Cardiac fibroblast (primary cell): ENCODE data around the gene SCAF4.

Experiments
- DNase-seq, 2 donors: peaks; one replicate each; pipeline versions ENCODE4 v3.0.0 to v3.0.0-alpha.2; 2010; ENCODE audit warnings: low read depth in 2 of 2
- H3K4me3 ChIP-seq, 2 donors: replicated peaks in 1 of 2; 1 replicate in 1 of 2; 2 replicates in 1 of 2; pipeline ENCODE4 v1.5.1; 2011; ENCODE audit warnings: low read depth in 2 of 2, low read length in 2 of 2, mild to moderate bottlenecking in 2 of 2, moderate library complexity in 1 of 2
- TF ChIP-seq, protein P1 (sequence below): IDR thresholded peaks from one replicate; pipeline ENCODE4 v1.5.1; 2011; ENCODE audit warnings: low read depth, mild to moderate bottlenecking, low read length, inconsistent platforms

Gene SCAF4

DNA sequence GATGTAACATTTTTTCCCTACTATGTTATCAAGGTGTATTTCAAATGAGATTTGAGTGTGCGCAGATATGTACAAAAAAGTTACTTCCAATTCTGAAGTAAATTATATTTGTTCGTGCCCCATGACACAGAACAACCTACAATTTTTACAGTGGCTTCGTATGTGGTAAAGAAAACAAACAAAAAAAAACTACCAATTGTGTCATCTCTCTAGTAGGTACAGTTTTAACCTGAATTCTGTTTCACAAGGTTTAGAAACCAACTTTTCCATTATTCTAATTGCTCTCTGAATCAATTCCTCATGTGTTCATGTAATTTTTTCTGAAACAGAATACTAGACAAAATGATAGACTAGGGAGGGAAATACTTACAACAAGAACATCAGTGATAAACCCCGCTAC, 7.4 kb downstream of the SCAF4 start:
- H3K4me3 ChIP-seq: no peak overlapping the region
- TF ChIP-seq, protein P1, sequence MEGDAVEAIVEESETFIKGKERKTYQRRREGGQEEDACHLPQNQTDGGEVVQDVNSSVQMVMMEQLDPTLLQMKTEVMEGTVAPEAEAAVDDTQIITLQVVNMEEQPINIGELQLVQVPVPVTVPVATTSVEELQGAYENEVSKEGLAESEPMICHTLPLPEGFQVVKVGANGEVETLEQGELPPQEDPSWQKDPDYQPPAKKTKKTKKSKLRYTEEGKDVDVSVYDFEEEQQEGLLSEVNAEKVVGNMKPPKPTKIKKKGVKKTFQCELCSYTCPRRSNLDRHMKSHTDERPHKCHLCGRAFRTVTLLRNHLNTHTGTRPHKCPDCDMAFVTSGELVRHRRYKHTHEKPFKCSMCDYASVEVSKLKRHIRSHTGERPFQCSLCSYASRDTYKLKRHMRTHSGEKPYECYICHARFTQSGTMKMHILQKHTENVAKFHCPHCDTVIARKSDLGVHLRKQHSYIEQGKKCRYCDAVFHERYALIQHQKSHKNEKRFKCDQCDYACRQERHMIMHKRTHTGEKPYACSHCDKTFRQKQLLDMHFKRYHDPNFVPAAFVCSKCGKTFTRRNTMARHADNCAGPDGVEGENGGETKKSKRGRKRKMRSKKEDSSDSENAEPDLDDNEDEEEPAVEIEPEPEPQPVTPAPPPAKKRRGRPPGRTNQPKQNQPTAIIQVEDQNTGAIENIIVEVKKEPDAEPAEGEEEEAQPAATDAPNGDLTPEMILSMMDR: no peak
- DNase-seq: no peak

DNA sequence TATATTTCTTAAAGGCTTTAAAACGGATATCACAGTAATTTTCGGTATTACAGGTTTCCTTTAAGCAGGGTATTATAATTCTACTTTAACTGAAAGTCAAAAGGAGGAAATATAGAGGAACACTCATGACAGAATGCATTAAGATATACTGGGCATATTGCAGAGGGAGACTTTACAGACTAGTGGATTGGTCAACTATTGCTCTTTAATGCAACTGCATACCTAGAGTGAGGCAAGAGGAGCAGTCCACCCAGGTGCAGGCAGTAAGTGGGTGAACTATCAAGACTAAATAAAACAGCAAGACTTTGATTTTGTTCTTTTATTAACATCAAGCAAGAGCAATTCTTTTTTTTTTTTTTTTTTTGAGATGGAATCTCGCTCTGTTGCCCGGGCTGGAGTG, 10.5 kb downstream of the SCAF4 start:
- no peak overlapping the region for H3K4me3 ChIP-seq
- TF ChIP-seq, protein P1: no peak
- DNase-seq: no peak

DNA sequence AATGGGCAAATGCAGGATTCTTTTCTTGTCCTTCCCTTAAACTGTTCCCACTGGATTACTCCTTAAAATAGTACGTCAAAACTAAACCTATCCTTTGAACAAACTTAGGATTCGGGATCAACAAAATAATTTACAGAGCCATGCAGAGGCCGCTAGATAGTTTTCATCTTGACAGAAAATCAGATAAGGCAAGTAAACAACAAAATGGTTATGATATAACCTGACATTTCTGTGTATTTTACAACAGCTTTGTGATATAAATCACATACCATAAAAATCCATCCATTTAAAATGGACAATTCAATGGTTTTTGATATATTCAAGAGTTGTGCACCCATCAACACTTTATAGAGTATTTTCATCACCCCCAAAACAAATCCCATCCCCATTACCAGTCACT, 11.2 kb downstream of the SCAF4 start:
- no peak overlapping the region for H3K4me3 ChIP-seq
- DNase-seq: no peak
- TF ChIP-seq, protein P1: no peak

DNA sequence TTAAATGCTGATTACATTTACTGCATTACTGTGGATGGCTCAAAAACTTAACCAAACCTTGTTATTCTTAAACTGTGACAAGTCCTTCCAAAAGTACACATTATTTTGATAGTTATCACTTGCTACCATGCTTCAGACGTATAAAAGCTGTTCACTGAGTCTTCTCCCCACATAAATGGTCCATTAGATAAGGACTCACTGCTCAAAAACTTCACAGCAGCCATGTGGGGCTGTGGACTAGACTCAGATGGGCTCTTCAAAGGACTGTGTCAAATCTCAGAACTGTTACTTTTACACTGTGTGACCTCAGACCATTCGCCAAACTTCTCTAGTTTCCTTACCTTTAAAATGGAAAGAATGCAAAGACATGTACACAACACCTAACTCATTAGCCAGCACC, 11.6 kb downstream of the SCAF4 start:
- TF ChIP-seq, protein P1: no peak
- no peak overlapping the region for H3K4me3 ChIP-seq
- DNase-seq: no peak

DNA sequence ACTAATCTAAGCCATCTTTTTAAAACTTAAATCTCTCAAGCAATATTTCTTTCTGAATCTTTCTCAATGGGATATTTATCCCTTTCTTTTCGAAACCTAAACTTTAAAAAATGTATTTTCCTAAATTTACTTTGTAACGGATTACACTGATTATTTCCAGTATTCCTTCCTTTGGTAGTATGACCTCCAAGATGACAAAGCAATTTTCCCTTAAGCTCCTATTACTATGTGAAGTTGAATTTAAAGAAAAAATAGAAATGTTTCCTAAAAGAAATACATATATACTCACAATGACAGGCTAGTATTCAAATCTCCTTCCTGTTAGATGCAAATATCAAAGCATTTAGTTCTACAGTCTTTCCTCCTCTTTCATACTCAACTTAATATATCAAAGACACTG, 15.8 kb downstream of the SCAF4 start:
- TF ChIP-seq, protein P1: no peak

DNA sequence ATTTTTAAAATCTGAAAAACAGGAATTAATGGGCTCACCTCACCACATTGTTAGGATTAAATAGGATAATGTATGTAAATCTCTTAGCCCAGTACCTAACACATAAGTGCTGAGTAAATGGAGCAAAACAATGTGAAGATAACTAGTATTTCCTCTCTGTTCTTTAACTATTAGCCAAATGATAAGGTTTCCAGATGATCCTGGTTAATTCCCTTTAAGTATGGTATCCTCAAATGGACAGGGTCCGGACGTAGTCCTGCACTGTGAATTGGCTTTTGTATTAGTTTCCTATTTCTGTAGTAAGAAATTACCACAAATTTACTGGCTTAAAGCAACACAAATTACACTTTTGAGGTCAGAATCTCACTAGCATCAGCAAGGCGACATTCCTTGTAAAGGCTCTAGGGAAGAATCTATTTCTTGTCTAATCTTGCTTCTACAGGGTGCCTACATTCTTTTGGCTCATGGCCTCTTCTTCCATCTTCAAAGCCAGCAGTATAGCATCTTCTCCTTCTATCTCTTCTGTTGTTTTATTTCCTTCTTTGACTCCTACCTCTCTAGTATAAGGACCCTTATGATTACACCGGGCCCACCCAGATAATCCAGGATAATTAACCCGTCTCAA, 17.1 kb downstream of the SCAF4 start:
- no peak for DNase-seq
- TF ChIP-seq, protein P1: no peak
- no peak overlapping the region for H3K4me3 ChIP-seq

More for the DNA sequence above, 15.8 kb downstream of the SCAF4 start:
- H3K4me3 ChIP-seq: no peak overlapping the region
- DNase-seq: no peak
